Neural cell (in vitro differentiated cells): ENCODE data around the gene IGF2BP3. TPM values are rescaled to one million over a fixed set of nuclear protein-coding genes. Genes with fewer than 3 reads are reported as not detected.
A peak's percentile ranks its signal among the peaks of the same experiment; 100 is the strongest.

ENCODE experiments used
- H2AFZ ChIP-seq: fragments of 200-600, 300-800 bp; sonication (generic), shearing (Covaris generic); 2 replicates; pipeline ENCODE4 v1.6.0; 2014; ENCODE audit warnings: low read depth, mild to moderate bottlenecking, antibody characterized with exemption, low read length, moderate library complexity
- H3F3A ChIP-seq: fragments of 200-600 bp; shearing (Covaris generic); 2 replicates; pipeline ENCODE4 v1.6.1; 2016; ENCODE audit warnings: mild to moderate bottlenecking, moderate library complexity, mixed read lengths, antibody characterized with exemption, low read length; ENCODE audit not compliant: insufficient read depth, poor library complexity, severe bottlenecking
- H3K27ac ChIP-seq: fragments of 200-600, 300-800 bp; sonication (generic), shearing (Covaris generic); 2 replicates; pipeline ENCODE4 v1.5.1; 2014; ENCODE audit warnings: mild to moderate bottlenecking, low read length, moderate library complexity
- H3K27me3 ChIP-seq: fragments of 300-800, 200-600 bp; sonication (generic), shearing (Covaris generic); 2 replicates; pipeline ENCODE4 v1.6.0; 2014; ENCODE audit warnings: mild to moderate bottlenecking, low read depth, low read length, moderate library complexity; ENCODE audit not compliant: insufficient read depth
- H3K36me3 ChIP-seq: fragments of 300-800, 200-600 bp; sonication (generic), shearing (Covaris generic); 2 replicates; pipeline ENCODE4 v1.5.1; 2014; ENCODE audit warnings: mild to moderate bottlenecking, antibody characterized with exemption, low read length, moderate library complexity; ENCODE audit not compliant: insufficient read depth
- H3K4me2 ChIP-seq: fragments of 300-800, 200-600 bp; sonication (generic), shearing (Covaris generic); 2 replicates; pipeline ENCODE4 v1.6.0; 2014; ENCODE audit warnings: mild to moderate bottlenecking, low read length
- H3K4me3 ChIP-seq: fragments of 300-800, 200-600 bp; sonication (generic), shearing (Covaris generic); 2 replicates; pipeline ENCODE4 v1.5.1; 2014; ENCODE audit warnings: mild to moderate bottlenecking, low read length, moderate library complexity
- H3K79me2 ChIP-seq: fragments of 200-600 bp; shearing (Covaris generic); replicated peaks from 2 replicates; pipeline ENCODE4 v1.6.0; 2014; ENCODE audit warnings: mild to moderate bottlenecking, low read length, moderate library complexity; ENCODE audit not compliant: insufficient read depth
- H3K9ac ChIP-seq: fragments of 300-800, 200-600 bp; sonication (generic), shearing (Covaris generic); 2 replicates; pipeline ENCODE4 v1.6.1; 2016; ENCODE audit warnings: mild to moderate bottlenecking, low read length, mixed read lengths
- H3K9me2 ChIP-seq: fragments of 200-600 bp; shearing (Covaris generic); 2 replicates; pipeline ENCODE4 v1.6.1; 2016; ENCODE audit warnings: mild to moderate bottlenecking, low read length, mixed read lengths; ENCODE audit not compliant: insufficient read depth
- H3K9me3 ChIP-seq: fragments of 200-600, 300-800 bp; sonication (generic), shearing (Covaris generic); 2 replicates; pipeline ENCODE4 v1.6.1; 2016; ENCODE audit warnings: mild to moderate bottlenecking, mixed run types, low read length, moderate library complexity, mixed read lengths
- H4K20me1 ChIP-seq: fragments of 200-600 bp; shearing (Covaris generic); 2 replicates; pipeline ENCODE4 v1.6.1; 2016; ENCODE audit warnings: mild to moderate bottlenecking, mixed run types; ENCODE audit not compliant: insufficient read depth
- CTCF ChIP-seq: fragments of 450-650 bp; IDR thresholded peaks from 2 replicates; pipeline ENCODE4 v1.5.1; 2014; ENCODE audit warnings: antibody characterized with exemption, mild to moderate bottlenecking, moderate library complexity; ENCODE audit not compliant: poor library complexity, severe bottlenecking
- EP300 ChIP-seq: fragments of 450-650 bp; conservative IDR thresholded peaks from 2 replicates; pipeline ENCODE4 v1.6.1; 2014; ENCODE audit warnings: antibody characterized with exemption, mild to moderate bottlenecking, moderate library complexity; ENCODE audit not compliant: poor library complexity, severe bottlenecking
- EZH2 ChIP-seq: fragments of 200-600, 300-800 bp; shearing (Covaris generic), sonication (generic); IDR thresholded peaks from 2 replicates; pipeline ENCODE4 v1.6.1; 2014; ENCODE audit warnings: antibody characterized with exemption, low read length, borderline replicate concordance, mild to moderate bottlenecking; ENCODE audit not compliant: insufficient read depth, poor library complexity, severe bottlenecking
- MXI1 ChIP-seq: fragments of 450-650 bp; conservative IDR thresholded peaks from 2 replicates; pipeline ENCODE4 v1.6.1; 2014; ENCODE audit warnings: antibody characterized with exemption, mild to moderate bottlenecking; ENCODE audit not compliant: poor library complexity, severe bottlenecking
- POLR2AphosphoS5 ChIP-seq: IDR thresholded peaks from 2 replicates; pipeline ENCODE4 v1.6.1; 2012
- RAD21 ChIP-seq: fragments of 450-650 bp; conservative IDR thresholded peaks from 2 replicates; pipeline ENCODE4 v1.6.1; 2014; ENCODE audit warnings: antibody characterized with exemption, mild to moderate bottlenecking, moderate library complexity
- REST ChIP-seq: IDR thresholded peaks from 2 replicates; pipeline ENCODE4 v1.6.1; 2012; ENCODE audit warnings: borderline replicate concordance
- SMC3 ChIP-seq: fragments of 450-650 bp; conservative IDR thresholded peaks from 2 replicates; pipeline ENCODE4 v1.6.1; 2014; ENCODE audit warnings: antibody characterized with exemption, mild to moderate bottlenecking, moderate library complexity; ENCODE audit not compliant: poor library complexity
- TAF1 ChIP-seq: IDR thresholded peaks from 2 replicates; pipeline ENCODE4 v1.6.1; 2012; ENCODE audit warnings: low read depth
- polyA plus RNA-seq: library from polyadenylated mRNA; depleted of rRNA; stranded (reverse); fragments of >200 nt; gene quantifications from 2 replicates; pipeline ENCODE4 v1.2.3, GENCODE V29; 2014

IGF2BP3 gene
- polyA plus RNA-seq, 1 donor from 2014 or later = 29.6 TPM

- H3K9ac ChIP-seq = no peak overlapping the region
- H3F3A ChIP-seq = no peaks in the 10 kb centered on the region
- no peaks in the 10 kb centered on the region for H3K36me3 ChIP-seq
- no peak overlapping the region for H3K4me2 ChIP-seq
- H3K4me3 ChIP-seq = peak overlapping the region; percentile 19
- no peak overlapping the region for H2AFZ ChIP-seq
- peak; percentile 79 for TF ChIP-seq POLR2AphosphoS5
- TF ChIP-seq RAD21 = no peak
- peak; percentile 83 for TF ChIP-seq EP300
- no peak for TF ChIP-seq TAF1
- TF ChIP-seq SMC3 = no peak
- no peak for TF ChIP-seq EZH2
- no peaks in the 10 kb centered on the region for H3K9me3 ChIP-seq
- H3K27ac ChIP-seq = peak overlapping the region; percentile 36
- peaks cover 28% of the 10 kb centered on the region for H3K79me2 ChIP-seq
- no peaks in the 10 kb centered on the region for H4K20me1 ChIP-seq
- no peaks in the 10 kb centered on the region for H3K9me2 ChIP-seq
- H3K27me3 ChIP-seq = no peaks in the 10 kb centered on the region
These were observed 100.4 kb downstream of the IGF2BP3 start for GRCh38 chr7:23369695-23370404.

GRCh38 chr7:23369100-23369499 is 101.2 kb downstream of the IGF2BP3 start:
- Histone ChIP-seq H4K20me1 (no peaks in the 10 kb centered on the region), H3K9me2 (no peaks in the 10 kb centered on the region)

GRCh38 chr7:23358152-23358674 is 112.1 kb downstream of the IGF2BP3 start:
- Histone ChIP-seq H3F3A (no peaks in the 10 kb centered on the region), H3K4me2 (no peak overlapping the region), H4K20me1 (no peaks in the 10 kb centered on the region), H3K9me2 (no peaks in the 10 kb centered on the region), H3K27ac (no peak overlapping the region), H3K79me2 (peaks cover 23% of the 10 kb centered on the region), H3K36me3 (no peaks in the 10 kb centered on the region), H3K4me3 (no peak overlapping the region), H3K9me3 (no peaks in the 10 kb centered on the region), H2AFZ (no peak overlapping the region), H3K27me3 (no peaks in the 10 kb centered on the region), H3K9ac (no peak overlapping the region)
- no peak for TF ChIP-seq POLR2AphosphoS5
- no peak for TF ChIP-seq EZH2
- TF ChIP-seq CTCF = no peak
- TF ChIP-seq REST = no peak
- no peak for TF ChIP-seq MXI1
- no peak for TF ChIP-seq EP300
- no peak for TF ChIP-seq SMC3
- no peak for TF ChIP-seq TAF1
- TF ChIP-seq RAD21 = no peak

More at GRCh38 chr7:23369100-23369499, 101.2 kb downstream of the IGF2BP3 start:
- no peak overlapping the region for H3K4me3 ChIP-seq
- H3K36me3 ChIP-seq = no peaks in the 10 kb centered on the region
- H2AFZ ChIP-seq = no peak overlapping the region
- H3K9me3 ChIP-seq = no peaks in the 10 kb centered on the region
- H3K27ac ChIP-seq = no peak overlapping the region
- H3K9ac ChIP-seq = no peak overlapping the region
- no peak for TF ChIP-seq CTCF
- TF ChIP-seq RAD21 = no peak
- no peak for TF ChIP-seq MXI1
- TF ChIP-seq POLR2AphosphoS5 = no peak
- TF ChIP-seq EP300 = no peak
- no peak overlapping the region for H3K4me2 ChIP-seq
- H3F3A ChIP-seq = no peaks in the 10 kb centered on the region
- H3K27me3 ChIP-seq = no peaks in the 10 kb centered on the region
- H3K79me2 ChIP-seq = peaks cover 26% of the 10 kb centered on the region
